ENCODE data around the gene MAOB. TPM values are rescaled to one million over a fixed set of nuclear protein-coding genes. Genes with fewer than 3 reads are reported as not detected.

The MAOB gene
- total RNA-seq, 1 experiment from 2014 or later = 1.1 TPM

GRCh38 chrX:43808231-43808630 lies 74.0 kb downstream of the MAOB start:
- no peak overlapping the region for H3K4me2 ChIP-seq (ENCODE audit: insufficient read depth, insufficient read length, low read length)
- H2BK20ac ChIP-seq (ENCODE audit: low read depth, low read length, poor library complexity, severe bottlenecking) = no peak overlapping the region
- TF ChIP-seq CTCF (conservative IDR thresholded peaks at IDR 0.05) = no peak
- H2AFZ ChIP-seq (ENCODE audit: low read length) = no peak overlapping the region
- H3K4me3 Mint-ChIP-seq = no peak overlapping the region
- no peaks in the 10 kb centered on the region for H4K20me1 ChIP-seq (ENCODE audit: control insufficient read depth, insufficient read depth, insufficient read length)
- no peak overlapping the region for H3K27ac Mint-ChIP-seq
- no peaks in the 10 kb centered on the region; a peak in 2 of 7 replicates for H3K36me3 Mint-ChIP-seq (ENCODE audit: insufficient read depth in 1 of 3, low read depth in 3 of 3)
- no peaks in the 10 kb centered on the region for H3K79me2 ChIP-seq (ENCODE audit: insufficient read depth, low read length)
- H3K27ac ChIP-seq (ENCODE audit: insufficient read length, low read depth, low read length) = no peak overlapping the region
- H3K4me1 ChIP-seq (ENCODE audit: insufficient read depth, low read length) = no peaks in the 10 kb centered on the region
- no peak overlapping the region for H3K9ac ChIP-seq (ENCODE audit: extremely low read depth, insufficient read length, low read length)
- no peak overlapping the region for H3K56ac ChIP-seq (ENCODE audit: insufficient read length, low read depth, low read length)
- no peaks in the 10 kb centered on the region; the same call in none of the 2 replicates for H3K27me3 Mint-ChIP-seq (ENCODE audit: low read depth)
- no peak overlapping the region for H3K23ac ChIP-seq (ENCODE audit: insufficient read length, low read depth, low read length)
- no peaks in the 10 kb centered on the region for H3K23me2 ChIP-seq (ENCODE audit: insufficient read length, low read depth, low read length, poor library complexity, severe bottlenecking)
- no peak overlapping the region for H3K14ac ChIP-seq (ENCODE audit: insufficient read depth, low read length)
- no peak overlapping the region for H2BK15ac ChIP-seq (ENCODE audit: low read depth, low read length)
- no peak overlapping the region for H4K91ac ChIP-seq (ENCODE audit: insufficient read length, low read depth, low read length)
- no peak overlapping the region for H3K4ac ChIP-seq (ENCODE audit: low read depth, low read length)
- no peaks in the 10 kb centered on the region for H3K27me3 ChIP-seq (ENCODE audit: insufficient read depth, low read length)
- H4K5ac ChIP-seq (ENCODE audit: insufficient read length, low read depth, low read length) = no peak overlapping the region
- no peak overlapping the region for H2BK5ac ChIP-seq (ENCODE audit: insufficient read length, low read length)
- no peaks in the 10 kb centered on the region for H3K4me1 Mint-ChIP-seq
- H3K9me3 Mint-ChIP-seq = peaks cover 49 to 65% of the 10 kb centered on the region in 2 experiments
- H3T11ph ChIP-seq (ENCODE audit: low read length) = no peak overlapping the region
- no peak for DNase-seq
- H3K9me3 ChIP-seq (ENCODE audit: control insufficient read depth, low read depth, low read length) = peaks cover 29% of the 10 kb centered on the region
- no peak overlapping the region for H2BK120ac ChIP-seq (ENCODE audit: low read depth, low read length, poor library complexity, severe bottlenecking)
- H2BK12ac ChIP-seq (ENCODE audit: insufficient read length, low read depth, low read length) = no peak overlapping the region
- H4K8ac ChIP-seq (replicated peaks; ENCODE audit: insufficient read length, low read depth, low read length) = no peak overlapping the region
- no peak overlapping the region for H2AK5ac ChIP-seq (ENCODE audit: insufficient read length, low read length)
- H3K79me1 ChIP-seq (ENCODE audit: insufficient read depth, low read depth, low read length, poor library complexity, severe bottlenecking) = no peaks in the 10 kb centered on the region
- no peak overlapping the region for H3K18ac ChIP-seq (ENCODE audit: insufficient read length, low read depth, low read length)
